K562 (cell line): ENCODE results near the gene SNX12. TPM values are rescaled to one million over a fixed set of nuclear protein-coding genes. Genes with fewer than 3 reads are reported as not detected.
A peak's percentile ranks its signal among the peaks of the same experiment; 100 is the strongest.

Source experiments
- ATF2 ChIP-seq: sonication (generic); formaldehyde crosslinking; IDR thresholded peaks from 2 replicates; pipeline ENCODE4 v1.8.1; 2022; ENCODE audit warnings: missing genetic modification reagents
- BRF2 ChIP-seq: IDR thresholded peaks from 3 replicates; pipeline ENCODE4 v1.6.1; 2011; ENCODE audit warnings: borderline replicate concordance, mild to moderate bottlenecking; ENCODE audit not compliant: insufficient read length, insufficient read depth
- GATAD2B ChIP-seq: fragments of 450-650 bp; IDR thresholded peaks from 2 replicates; pipeline ENCODE4 v1.6.1; 2017; ENCODE audit warnings: mild to moderate bottlenecking, borderline replicate concordance
- HMGXB4 ChIP-seq: sonication (generic); formaldehyde crosslinking; IDR thresholded peaks from 2 replicates; pipeline ENCODE4 v1.8.1; 2023; ENCODE audit warnings: mild to moderate bottlenecking, missing genetic modification reagents
- MBD2 ChIP-seq: sonication (generic); IDR thresholded peaks from 2 replicates; pipeline ENCODE4 v1.6.1; 2016; ENCODE audit warnings: low read depth, borderline replicate concordance
- NFXL1 ChIP-seq: fragments of 450-650 bp; formaldehyde crosslinking; IDR thresholded peaks from 2 replicates; pipeline ENCODE4 v1.4.0; 2021; ENCODE audit warnings: mild to moderate bottlenecking
- PBX2 ChIP-seq, 2 experiments: IDR thresholded peaks in 1 of 2; conservative IDR thresholded peaks in 1 of 2; 2 replicates each; pipeline ENCODE4 v1.6.1; 2016; ENCODE audit warnings: low read depth in 2 of 2, mild to moderate bottlenecking in 1 of 2, missing compliant biosample characterization in 1 of 2, missing genetic modification characterization in 1 of 2, moderate library complexity in 1 of 2
- POLR2H ChIP-seq: IDR thresholded peaks from 2 replicates; pipeline ENCODE4 v1.6.1; 2016; ENCODE audit warnings: missing genetic modification characterization, low read depth, mild to moderate bottlenecking, control low read depth, missing compliant biosample characterization, moderate library complexity
- RB1 ChIP-seq: fragments of 450-650 bp; IDR thresholded peaks from 2 replicates; pipeline ENCODE4 v1.6.1; 2017; ENCODE audit warnings: low read depth, mild to moderate bottlenecking
- SIX5 ChIP-seq, 2 experiments: IDR thresholded peaks; 2 replicates each; pipeline ENCODE4 v1.6.1; 2011; ENCODE audit warnings: low read length in 2 of 2, borderline replicate concordance in 1 of 2, low read depth in 1 of 2, mild to moderate bottlenecking in 1 of 2, moderate library complexity in 1 of 2; ENCODE audit not compliant: insufficient read depth in 1 of 2
- SP2 ChIP-seq: IDR thresholded peaks from 2 replicates; pipeline ENCODE4 v1.6.1; 2011; ENCODE audit warnings: mild to moderate bottlenecking, low read depth, low read length, moderate library complexity; ENCODE audit not compliant: poor library complexity, severe bottlenecking; ENCODE audit errors: extremely low read depth
- SRSF7 ChIP-seq: fragments of 200-400 bp; formaldehyde crosslinking; optimal IDR thresholded peaks from 2 replicates; pipeline ENCODE3; 2017; ENCODE audit warnings: mild to moderate bottlenecking, low read depth, low read length
- ZNF277 ChIP-seq: fragments of 250-450 bp; sonication (Bioruptor Pico); IDR thresholded peaks from 2 replicates; pipeline ENCODE4 v1.8.0; 2022; ENCODE audit warnings: inconsistent platforms, mild to moderate bottlenecking, moderate library complexity, borderline replicate concordance
- polyA plus RNA-seq, 8 experiments: library from polyadenylated mRNA; depleted of rRNA in 4 of 8; stranded (reverse) in 5 of 8; unstranded in 3 of 8; fragments of >200 nt; fragmentation: Nextera tagmentation in 2 of 8; fragmentation: Illumina TruSeq in 1 of 8; extraction: Ambion mirVana in 2 of 8; extraction: Trizol in 1 of 8; gene quantifications; 2 replicates each; pipeline versions ENCODE4 v1.2.1 to v1.2.3, GENCODE V29; 2011 to 2014; ENCODE audit warnings: inconsistent platforms in 1 of 8, missing spikeins in 1 of 8
- total RNA-seq, 7 experiments: library from RNA; depleted of rRNA in 6 of 7; stranded (reverse); fragments of >200 nt in 6 of 7; fragmentation: Illumina TruSeq in 2 of 7; extraction: Trizol in 2 of 7; gene quantifications; 2 replicates each; pipeline versions ENCODE4 v1.2.1 to v1.2.3, GENCODE V29; 2011 to 2021; ENCODE audit warnings: low replicate concordance in 1 of 7

Gene SNX12
- total and polyA plus RNA-seq, 9 of the 15 experiments (the other 6 are each of a cell fraction or from before 2014, with no cell fraction given): 12.7 to 50.3 (median 37.1) TPM

GRCh38 chrX:71068044-71068918 is at the start of gene SNX12 (continued):
- no peak for TF ChIP-seq BRF2
- no peak for TF ChIP-seq ZNF277 (CRISPR knock-in tag)
- TF ChIP-seq SP2: peak; percentile 30
- TF ChIP-seq ATF2: no peak
- TF ChIP-seq PBX2 (CRISPR knock-in tag; IDR thresholded peaks at IDR 0.05; ENCODE audit: low read depth): no peak
- TF ChIP-seq PBX2 (tag; conservative IDR thresholded peaks at IDR 0.05; ENCODE audit: low read depth): peak; percentile 53; the same call in 1 of the 2 replicates
- peak in 1 of 2 experiments; percentile 46; a peak in 2 of 4 replicates for TF ChIP-seq SIX5 (IDR thresholded peaks at IDR 0.05; ENCODE audit: borderline replicate concordance in 1 of 2, insufficient read depth in 1 of 2, low read depth in 1 of 2, low read length in 2 of 2)
- peak; percentile 28; the same call in 1 of the 2 replicates for TF ChIP-seq MBD2
- TF ChIP-seq RB1: peak; percentile 97
- TF ChIP-seq POLR2H: peak; percentile 63; the same call in 1 of the 2 replicates
- TF ChIP-seq SRSF7: no peak
- TF ChIP-seq HMGXB4 (CRISPR knock-in tag): no peak
- peak; percentile 83; the same call in 1 of the 2 replicates for TF ChIP-seq GATAD2B
- TF ChIP-seq NFXL1 (CRISPR knock-in tag): no peak
